ENCODE results near the gene LIPA.
"Not testable (repeated sequence)": the region's sequence is repeated elsewhere in the genome, so short reads cannot be mapped to it uniquely, and the experiment has no call there.

LIPA gene

DNA sequence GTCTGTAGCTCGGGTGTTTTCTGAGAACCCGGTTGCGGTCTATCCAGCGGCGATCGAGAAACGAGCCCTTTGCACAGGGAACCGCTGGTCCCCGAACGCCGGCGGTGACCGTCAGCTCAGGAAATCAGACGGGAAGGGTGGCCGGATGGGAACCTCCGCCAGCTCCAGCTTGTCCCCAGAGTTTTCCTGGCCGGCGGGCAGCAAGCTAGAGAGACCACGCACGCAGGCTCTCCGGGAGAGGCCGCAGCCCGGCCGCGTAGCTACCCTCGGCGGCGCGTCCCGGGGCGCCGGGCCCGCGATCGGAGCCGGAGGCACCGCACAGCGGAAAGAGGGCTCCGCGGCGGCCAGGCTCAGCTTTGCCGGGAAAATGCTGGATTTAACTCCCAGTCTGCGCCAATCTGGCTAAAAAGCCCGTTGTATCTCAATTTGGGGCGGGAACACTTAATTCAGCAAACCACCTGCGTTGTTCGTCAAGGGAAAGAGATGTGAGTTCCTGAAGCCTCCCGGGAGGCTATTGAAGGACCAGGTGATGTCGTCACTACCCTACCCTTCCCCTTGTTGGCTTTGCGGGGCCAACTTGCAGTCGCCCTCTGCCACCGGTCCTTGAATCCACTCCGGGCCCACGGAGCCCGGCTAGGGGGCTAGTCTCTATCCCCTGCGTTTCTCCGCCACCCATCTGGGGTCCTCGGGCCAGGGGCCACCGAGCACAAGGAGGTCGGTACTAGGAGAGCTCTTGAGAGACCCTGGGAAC is 43.6 kb downstream of the LIPA start:
- no peak for DNase-seq (ENCODE audit: low read depth)

DNA sequence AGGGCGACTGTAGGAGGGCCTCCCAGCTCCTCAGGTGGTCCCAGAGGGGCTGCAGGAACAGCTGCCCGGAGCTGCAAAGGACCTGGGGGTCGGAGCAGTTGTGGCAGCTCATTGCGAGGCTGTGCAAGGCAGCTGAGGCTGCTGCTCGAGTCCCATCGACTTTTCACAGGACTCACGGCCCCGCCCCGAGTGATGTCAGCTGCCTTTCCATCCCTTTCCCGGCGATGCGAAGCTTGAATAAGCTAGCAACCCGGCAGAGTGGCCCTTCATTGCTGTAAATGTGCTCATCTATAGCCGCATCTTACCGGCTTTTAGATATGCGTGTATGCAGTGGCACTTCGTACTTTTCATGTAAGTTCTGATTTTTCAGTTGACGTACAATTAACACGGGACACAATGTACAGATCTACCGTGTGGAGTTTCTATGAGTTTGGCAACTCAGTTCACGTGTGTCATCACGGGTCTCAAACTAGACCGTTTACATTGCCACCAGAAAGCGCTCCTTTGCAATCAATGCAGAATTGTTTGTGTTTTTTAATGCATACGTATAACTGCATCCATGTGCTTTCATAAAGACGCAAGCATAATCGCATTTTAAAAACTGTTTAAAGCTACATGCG is 44.3 kb downstream of the LIPA start, which contains the start of gene CH25H:
TSS of gene CH25H (minus strand) at position 137 of the 620 bp plus-strand sequence. CDS start at position 112, 25 bp downstream.
- DNase-seq (ENCODE audit: low read depth), result no peak

DNA sequence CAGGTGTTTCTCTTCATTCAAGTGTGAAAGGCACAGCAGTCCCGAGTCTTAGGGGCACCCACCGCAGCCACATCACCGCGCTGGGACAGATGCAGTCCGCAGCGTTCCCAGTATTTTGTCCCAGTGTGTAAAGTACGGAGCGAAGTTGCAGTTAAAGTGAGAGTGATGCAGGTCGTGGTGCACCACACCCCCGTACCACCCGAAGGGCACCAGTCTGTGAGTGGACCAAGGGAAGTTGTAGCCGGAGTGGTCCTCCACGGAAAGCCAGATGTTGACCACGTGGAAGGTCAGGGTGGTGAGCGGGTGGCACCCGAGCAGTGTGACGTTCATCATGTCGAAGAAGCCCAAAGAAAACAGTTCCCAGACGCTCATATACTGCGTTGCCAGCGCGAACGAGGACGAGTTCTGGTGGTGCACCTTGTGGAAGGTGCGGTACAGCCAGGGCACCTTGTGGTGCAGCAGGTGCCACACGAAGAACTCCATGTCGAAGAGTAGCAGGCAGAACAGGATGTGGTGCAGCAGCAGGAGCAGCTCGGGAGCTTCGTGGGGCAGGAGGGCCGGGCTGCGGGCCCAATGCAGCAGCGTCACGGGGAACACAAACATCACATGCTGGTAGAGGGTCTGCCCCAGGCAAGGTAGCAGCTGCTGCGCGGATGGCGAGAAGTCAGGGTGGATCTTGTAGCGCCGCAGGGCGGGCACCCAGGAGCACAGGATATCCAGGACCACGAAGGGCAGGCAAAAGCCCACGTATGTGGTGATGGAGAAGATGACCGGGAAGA is 45.0 kb downstream of the LIPA start:
- DNase-seq (ENCODE audit: low read depth), result no peak

DNA sequence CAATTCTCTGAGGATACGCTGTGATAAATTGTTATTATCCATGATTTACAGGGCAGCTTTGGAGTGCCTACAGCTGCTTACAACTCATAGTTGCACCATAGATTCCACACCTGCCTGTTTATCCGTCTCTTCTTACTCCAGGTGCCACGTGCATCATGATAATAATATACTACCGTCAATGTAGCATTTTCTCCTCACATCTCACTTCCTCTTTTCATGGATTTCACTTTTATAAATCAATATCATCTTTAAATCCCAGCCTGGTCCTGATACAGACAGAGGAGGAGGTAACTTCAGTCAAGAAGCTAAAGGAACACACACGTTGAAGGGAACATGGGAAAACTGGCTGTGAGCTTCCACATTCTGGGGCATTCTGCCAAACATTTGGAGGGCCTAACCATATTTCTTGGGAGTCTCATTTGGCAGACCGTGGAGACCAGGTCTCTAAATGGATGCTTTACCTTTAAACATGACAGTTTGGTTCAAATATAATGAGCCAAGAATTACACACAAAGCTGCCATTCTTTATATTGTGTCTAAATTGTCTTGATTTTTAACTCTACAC is 46.9 kb downstream of the LIPA start:
- DNase-seq (ENCODE audit: low read depth), result no peak

DNA sequence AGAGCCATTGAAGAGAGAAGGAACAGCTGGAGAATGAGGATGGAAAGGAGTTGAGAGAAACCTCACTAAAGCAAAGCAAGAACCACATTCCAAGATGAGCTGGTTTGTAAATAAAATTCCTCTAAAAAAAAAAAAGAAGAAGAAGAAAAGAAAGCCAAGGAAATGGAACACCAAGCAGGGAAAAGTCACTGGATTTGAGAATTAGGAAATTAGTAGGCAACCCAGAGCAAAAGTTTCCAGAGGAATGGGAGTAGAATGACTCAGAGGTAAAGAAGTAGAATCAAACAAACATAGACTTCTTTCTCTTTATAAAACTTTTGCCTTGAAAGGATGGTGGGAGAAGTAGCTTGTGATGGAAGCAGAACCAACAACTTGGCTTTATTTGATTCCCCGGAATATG is 48.3 kb downstream of the LIPA start:
- DNase-seq (ENCODE audit: low read depth), result no peak

DNA sequence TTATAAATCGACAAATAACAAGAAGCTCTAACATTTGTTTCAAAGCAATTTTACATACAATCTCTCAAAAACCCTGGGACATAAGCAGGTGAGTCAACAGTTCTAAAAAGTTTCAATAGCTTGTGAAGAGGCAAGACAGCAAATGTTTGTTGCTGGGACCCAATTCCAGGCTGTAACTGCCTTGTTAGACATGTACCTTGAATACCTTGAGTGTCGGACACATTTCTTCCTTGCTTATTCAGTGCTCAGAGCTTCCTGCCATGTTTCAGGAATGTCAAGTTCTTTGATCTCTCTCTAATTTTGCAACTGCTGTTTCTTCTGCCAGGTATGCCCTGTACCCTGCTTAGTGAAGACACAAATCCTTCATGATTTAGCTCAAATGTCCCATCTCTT is 49.5 kb downstream of the LIPA start:
- DNase-seq (ENCODE audit: low read depth), result no peak

DNA sequence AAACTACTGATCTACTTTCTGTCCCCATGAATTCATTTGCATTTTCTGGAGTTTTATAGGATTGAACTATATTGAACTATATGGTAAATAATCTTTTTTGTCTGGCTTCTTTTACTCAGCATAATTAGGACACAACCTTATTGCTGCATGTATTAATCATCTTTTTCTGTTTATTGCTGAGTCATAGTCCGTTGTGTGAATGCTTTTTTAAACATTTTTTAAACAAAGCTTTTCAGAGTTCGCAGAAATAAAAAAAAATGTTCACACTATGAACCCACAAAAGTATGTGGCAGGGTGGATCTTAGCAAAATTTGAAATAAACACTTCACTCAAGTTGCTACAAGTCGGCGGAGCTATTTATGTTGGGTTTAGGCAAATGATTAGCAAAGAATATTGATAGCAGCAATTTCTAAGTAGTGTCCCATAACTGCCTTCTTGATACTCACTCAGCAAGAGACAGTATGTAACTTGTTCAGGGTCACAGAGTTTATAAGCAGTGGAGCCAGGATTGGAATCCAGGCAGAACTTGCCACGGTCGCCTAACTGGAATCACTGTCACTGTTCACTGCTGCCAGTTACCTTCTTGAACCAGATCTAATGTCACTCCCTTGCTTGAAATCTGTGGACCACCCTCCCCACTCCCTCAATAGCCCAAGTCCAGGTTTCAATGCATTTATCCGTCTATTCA is 50.1 kb downstream of the LIPA start:
- no peak for DNase-seq (ENCODE audit: low read depth)

DNA sequence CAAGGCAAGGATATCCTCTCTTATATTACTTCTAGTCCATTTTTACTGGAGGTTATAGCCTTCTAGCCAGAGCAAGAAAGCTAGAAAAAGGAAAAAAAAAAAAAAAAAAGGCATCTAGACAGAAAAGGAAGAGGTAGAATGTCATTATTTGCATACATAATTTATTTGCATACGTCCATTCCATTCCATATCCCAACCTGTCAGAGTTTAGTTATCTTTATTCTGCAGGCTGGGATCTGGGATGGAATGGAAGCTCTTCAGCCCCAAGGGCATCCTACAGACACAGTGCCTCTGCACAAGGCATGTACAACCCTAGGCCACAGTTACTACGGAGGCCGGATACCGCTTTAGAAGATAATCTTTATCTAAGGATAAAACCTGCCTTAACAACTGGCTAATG is 54.1 kb downstream of the LIPA start:
- DNase-seq (ENCODE audit: low read depth), result no peak

DNA sequence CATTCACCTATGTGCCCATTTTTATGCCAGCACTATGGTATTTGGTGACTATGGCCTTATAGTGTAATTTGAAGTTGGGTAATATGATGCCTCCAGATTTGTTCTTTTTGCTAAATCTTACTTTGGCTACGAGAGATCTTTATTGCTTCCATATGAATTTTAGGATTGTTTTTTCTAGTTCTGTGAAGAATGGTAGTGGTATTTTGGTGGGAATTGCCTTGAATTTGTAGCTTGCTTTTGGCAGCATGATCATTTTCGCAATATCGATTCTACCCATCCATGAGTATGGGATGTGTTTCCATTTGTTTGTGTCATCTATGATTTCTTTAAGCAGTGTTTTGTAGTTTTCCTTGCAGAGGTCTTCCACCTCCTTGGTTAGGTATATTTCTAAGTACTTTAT is 60.3 kb downstream of the LIPA start:
- DNase-seq (ENCODE audit: low read depth), result not testable (repeated sequence)

DNA sequence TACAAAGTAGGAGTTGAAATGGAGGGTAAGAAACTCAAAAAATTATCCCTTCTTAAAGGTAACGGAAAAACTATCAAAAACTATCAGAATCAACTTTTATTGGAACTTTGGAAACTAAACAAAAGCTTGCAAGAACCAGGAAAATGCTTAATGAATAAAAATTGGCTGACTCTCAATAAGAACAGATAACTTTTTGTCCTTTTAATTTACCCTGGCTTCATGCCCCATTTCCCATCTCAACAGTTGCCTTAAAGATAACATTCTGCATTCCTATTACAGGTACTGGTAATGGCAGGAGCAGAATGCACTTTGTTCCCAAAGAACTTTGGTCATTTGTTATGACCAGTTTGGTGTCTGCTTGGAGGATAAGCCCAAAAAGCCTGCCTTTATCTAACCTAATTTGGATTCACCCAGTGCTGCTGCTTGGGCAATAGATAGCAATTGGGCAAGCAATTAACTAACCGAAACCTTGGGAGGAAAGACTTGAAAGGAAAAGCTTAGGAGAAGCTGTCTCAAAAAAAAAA is 62.3 kb downstream of the LIPA start:
- no peak for DNase-seq (ENCODE audit: low read depth)

DNA sequence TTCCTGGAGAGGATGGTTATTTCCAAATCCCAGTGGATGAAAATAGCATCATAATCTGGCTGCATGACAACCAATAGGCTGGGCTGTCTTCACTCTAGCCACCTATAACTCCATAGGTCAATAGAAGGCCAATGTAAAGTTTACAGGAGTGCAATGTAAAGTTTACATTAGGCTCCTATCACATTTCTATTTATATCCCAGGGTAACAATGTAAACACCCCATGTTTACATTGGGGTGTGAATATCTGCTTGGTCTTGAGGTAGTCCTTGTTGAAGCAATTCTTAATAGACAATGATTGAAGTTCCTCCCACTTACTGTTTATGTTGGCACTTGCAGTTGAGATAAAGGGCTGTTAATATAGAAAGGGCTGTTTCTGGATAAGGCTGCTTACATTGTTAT is 65.9 kb downstream of the LIPA start:
- no peak for DNase-seq (ENCODE audit: low read depth)

DNA sequence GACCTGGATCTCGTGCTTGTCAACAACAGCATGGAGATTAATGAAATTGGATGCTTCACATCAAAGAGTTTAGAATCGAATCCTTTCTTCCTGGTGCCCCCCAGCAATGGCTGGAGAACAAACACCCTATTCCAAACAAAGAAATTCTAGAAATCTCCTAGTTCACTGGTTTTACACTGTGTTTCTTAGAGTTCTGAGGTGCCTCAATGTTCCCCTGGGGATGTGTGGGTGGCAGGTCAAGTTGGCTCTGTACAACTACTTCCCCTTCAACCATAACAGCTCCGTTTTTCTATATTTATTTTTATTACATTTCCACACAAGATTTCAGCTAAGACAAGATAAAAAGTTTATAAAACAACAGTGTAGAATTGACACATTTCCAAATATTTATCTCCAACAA is 66.9 kb downstream of the LIPA start:
- DNase-seq (ENCODE audit: low read depth), result no peak

DNA sequence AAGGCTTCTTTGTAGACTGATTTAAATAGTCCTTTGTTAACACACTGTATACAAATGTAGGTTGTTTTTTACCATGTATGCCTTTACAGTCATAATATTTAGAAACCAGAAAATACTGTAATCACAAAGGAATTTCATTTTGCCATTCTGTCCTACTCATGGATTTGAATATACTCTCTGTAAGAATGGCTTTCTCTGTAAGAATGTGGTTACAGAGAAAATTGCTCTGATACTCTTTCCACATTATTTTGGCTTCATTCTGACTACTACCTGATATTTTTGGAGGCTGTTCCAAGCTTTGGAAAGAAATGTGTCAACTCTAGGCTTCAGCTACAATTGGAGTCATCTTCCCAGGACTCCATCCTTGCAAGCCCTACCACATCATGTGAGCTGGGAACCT is 68.0 kb downstream of the LIPA start:
- DNase-seq (ENCODE audit: low read depth), result no peak

DNA sequence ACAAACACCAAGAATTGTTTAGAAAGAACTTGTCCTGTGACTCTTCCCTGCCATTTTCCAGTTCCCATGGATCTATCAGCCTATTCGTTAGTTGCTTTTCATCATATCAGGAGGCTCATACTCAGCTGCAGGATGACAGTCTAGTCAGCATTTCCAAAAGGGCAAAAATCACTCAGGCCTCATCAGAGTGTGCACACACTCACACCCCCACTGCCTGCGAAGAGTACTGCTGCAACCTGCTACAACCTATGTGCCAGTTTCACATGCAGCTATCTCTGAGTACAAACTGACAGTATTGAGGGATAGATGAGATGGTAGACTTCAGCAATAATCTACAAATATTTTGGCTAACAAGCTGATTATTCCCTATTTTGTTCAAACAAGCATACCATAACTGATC is 68.7 kb downstream of the LIPA start:
- DNase-seq (ENCODE audit: low read depth), result no peak

DNA sequence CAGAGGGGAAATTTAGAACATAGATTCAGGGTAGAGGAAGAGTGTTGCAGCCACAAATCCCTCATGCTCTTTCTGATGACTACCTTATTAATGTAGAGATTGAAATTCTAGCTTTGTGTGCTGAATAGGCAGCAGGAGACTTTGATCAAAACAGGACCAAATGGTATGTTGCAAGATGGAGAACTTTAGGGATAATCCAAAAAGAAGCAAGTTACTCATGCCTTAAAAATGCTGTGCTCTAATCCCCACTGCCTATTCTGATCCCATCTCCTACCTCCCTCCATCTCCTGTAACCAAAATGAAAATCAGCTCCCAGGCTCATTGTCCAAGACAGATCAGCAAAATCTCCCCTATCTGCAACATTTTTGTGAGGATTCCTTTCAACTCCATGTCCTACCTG is 75.8 kb downstream of the LIPA start:
- DNase-seq (ENCODE audit: low read depth), result no peak

DNA sequence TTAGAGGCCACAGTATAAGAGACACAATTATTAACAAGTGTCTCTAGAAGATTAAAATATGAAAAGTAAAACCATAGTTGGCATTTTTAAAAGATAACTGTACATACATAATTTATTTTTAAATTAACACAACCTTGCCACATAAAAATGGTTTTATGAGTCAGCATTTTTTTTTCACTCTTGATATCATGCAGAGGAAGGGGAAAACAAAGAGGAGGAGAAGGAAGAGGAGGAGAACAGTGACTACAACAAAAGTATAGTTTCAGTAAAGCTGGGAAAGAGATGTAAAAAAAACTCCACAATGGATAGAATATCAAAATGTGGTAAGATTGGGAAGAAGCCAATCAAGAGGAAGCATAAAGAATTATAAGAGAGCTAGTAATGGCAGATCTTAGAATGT is 78.5 kb downstream of the LIPA start:
- no peak for DNase-seq (ENCODE audit: low read depth)

DNA sequence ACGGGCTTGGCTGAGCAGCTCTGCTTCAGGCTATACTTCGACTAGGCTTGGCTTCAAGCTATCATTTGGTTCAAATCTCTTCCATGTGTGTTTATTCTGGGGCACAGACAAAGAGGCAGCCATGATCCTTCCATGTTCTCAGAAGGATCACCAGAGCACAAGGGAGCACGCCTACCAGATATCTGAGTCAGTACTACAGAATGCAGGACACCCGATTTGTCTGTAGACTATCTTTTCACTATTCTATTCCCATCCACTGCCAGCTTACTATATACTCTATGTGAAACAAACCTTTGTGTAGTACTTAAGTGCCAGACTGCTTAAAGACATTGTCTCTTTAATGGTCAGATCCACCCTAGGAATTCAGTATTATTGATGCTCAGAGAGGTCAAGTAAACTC is 79.6 kb downstream of the LIPA start:
- no peak for DNase-seq (ENCODE audit: low read depth)

DNA sequence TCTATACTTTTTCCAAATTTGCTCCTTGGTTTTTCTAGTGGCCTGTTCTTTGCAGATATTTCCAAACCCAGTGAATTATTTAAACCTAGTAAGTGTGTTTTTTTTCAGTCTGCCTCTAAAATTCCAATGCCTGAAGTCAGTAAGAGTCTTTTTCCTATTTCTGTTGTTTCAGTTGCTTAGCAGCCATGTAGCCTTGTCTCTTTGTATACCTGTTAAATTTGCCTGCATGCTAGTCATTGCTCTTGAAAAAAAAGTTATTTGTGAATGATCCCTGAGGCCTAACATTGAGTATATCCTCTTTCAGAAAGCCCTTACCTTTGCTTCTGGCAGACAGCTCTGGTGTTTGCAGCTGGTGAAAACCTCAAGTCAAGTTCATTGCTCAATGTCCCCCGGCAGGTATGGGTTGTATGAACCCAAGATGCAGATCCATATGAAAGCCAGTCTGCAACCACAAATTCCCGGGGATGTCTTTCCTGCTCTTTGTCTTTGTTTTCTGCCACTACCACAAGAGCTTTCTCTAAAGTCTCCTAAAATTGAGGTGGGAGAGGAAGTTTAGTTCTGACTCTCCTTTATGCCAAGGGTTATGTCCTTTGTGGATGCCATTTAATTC is 80.2 kb downstream of the LIPA start:
- DNase-seq (ENCODE audit: low read depth), result no peak

DNA sequence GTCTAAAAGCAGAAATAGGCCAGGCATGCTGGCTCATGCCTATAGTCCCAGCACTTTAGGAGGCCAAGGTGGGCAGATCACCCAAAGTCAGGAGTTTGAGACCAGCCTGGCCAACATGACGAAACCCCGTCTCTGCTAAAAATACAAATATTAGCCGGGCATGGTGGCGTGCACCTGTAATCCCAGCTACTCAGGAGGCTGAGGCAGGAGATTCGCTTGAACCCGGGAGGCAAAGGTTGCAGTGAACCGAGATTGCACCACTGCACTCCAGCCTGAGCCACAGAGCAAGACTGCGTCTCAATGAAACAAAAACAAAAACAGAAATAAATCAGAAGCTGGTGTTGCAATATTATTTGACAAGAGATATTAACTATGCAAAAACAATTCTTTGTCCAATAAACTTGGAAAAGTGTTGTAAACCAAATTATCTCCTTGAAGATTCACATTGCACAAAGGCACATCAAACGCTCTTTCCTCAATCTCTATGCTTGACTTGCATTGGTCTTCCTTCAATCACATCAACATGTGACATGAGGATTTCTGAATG is 83.1 kb downstream of the LIPA start:
- not testable (repeated sequence) for DNase-seq (ENCODE audit: low read depth)

DNA sequence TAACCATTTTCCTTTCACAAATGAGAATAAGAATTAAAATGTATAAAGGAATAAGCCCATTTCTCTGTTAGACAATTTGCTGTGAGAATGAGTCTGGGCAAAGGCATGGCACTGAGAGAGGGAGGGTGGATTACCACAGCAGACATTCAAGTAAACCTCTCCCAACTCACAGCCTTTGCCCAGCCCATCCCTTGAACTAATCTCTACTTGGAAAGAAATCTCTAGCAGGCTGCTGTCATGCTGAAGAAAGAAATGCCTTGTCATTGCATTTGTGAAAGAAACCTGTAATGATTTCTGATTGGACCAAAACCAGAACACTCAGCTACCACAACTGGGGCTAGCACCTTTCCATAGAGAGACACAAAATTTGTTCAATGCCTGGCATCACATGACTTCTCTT is 83.7 kb downstream of the LIPA start:
- DNase-seq (ENCODE audit: low read depth), result no peak

DNA sequence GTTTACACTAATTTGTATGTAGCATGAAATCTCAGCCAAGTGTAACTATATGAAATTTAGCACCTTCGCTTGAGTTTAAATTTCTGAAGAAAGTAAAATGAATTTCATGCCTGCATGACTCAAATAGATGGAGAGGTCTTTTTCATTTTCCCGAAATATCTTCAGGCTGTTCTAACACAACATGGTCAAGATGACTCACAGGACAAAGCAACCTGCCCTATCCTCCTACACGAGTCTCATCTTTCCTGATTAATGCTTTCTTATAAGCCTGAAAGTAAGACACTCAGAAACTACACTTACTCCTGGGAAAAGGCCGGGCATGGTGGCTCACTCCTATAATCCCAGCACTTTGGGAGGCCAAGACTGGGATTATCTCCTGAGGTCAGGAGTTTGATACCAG is 85.7 kb downstream of the LIPA start:
- DNase-seq (ENCODE audit: low read depth), result no peak
